ENCODE results near the gene SNX25. TPM values are rescaled to one million over a fixed set of nuclear protein-coding genes. Genes with fewer than 3 reads are reported as not detected.

SNX25 gene
- total and polyA plus RNA-seq, 4 experiments from 2014 or later, result 3.5 to 24.5 (median 15.7) TPM

GRCh38 chr4:185370268-185370949, 161.0 kb downstream of the SNX25 start:
- no peaks in the 10 kb centered on the region for H3K9me3 ChIP-seq (ENCODE audit: control insufficient read depth in 1 of 2, low read length in 2 of 2)
- intact Hi-C loops (cut with micrococcal nuclease), result no loop called here
- H3K36me3 Mint-ChIP-seq, result peaks cover 11 to 14% of the 10 kb centered on the region in 2 donors
- no peak overlapping the region for H3K4me3 Mint-ChIP-seq
- no peaks in the 10 kb centered on the region for H3K9me3 Mint-ChIP-seq
- no peaks in the 10 kb centered on the region for H3K36me3 ChIP-seq (ENCODE audit: insufficient read depth, low read length)
- no peak overlapping the region for H3K4me3 ChIP-seq (ENCODE audit: low read length in 2 of 2)
- H3K27me3 ChIP-seq (ENCODE audit: insufficient read depth, low read length), result no peaks in the 10 kb centered on the region
- H3K27me3 Mint-ChIP-seq, result no peaks in the 10 kb centered on the region
- no peaks in the 10 kb centered on the region for H3K4me1 ChIP-seq (ENCODE audit: insufficient read depth, low read length)
- no peaks in the 10 kb centered on the region for H3K4me1 Mint-ChIP-seq
- peak overlapping the region in 1 of 7 donors; percentile 15 for H3K27ac Mint-ChIP-seq
- no peak for DNase-seq
- ChIA-PET CTCF (ENCODE audit: partially characterized antibody) (interaction anchor here (0.5 to 1.5 kb wide), 2 partner anchors 25 to 199 kb away, joined by 3 read pairs; no protein-coding TSS in a partner anchor), POLR2A (ENCODE audit: partially characterized antibody) (no interaction called here)
- H3K27ac ChIP-seq (ENCODE audit: low read depth, low read length), result no peak overlapping the region

- intact Hi-C loops (cut with micrococcal nuclease), result no loop called here
- Histone ChIP-seq H3K9me3 (ENCODE audit: control insufficient read depth in 1 of 2, low read length in 2 of 2) (no peaks in the 10 kb centered on the region), H3K4me1 (ENCODE audit: insufficient read depth, low read length) (no peaks in the 10 kb centered on the region), H3K36me3 (ENCODE audit: insufficient read depth, low read length) (no peaks in the 10 kb centered on the region), H3K4me3 (ENCODE audit: low read length in 2 of 2) (no peak overlapping the region), H3K27ac (ENCODE audit: low read depth, low read length) (no peak overlapping the region), H3K27me3 (ENCODE audit: insufficient read depth, low read length) (no peaks in the 10 kb centered on the region)
- Mint-ChIP-seq H3K36me3 (peaks cover 11 to 14% of the 10 kb centered on the region in 2 donors), H3K4me3 (no peak overlapping the region), H3K9me3 (no peaks in the 10 kb centered on the region), H3K27me3 (no peaks in the 10 kb centered on the region), H3K4me1 (no peaks in the 10 kb centered on the region), H3K27ac (no peak overlapping the region)
- DNase-seq, result no peak
- ChIA-PET CTCF (ENCODE audit: partially characterized antibody) (no interaction called here), POLR2A (ENCODE audit: partially characterized antibody) (no interaction called here)
These were observed 162.3 kb downstream of the SNX25 start for GRCh38 chr4:185371702-185372101.

GRCh38 chr4:185374027-185374426, 164.6 kb downstream of the SNX25 start:
- H3K9me3 ChIP-seq (ENCODE audit: control insufficient read depth in 1 of 2, low read length in 2 of 2), result no peaks in the 10 kb centered on the region
- no peaks in the 10 kb centered on the region for H3K27me3 ChIP-seq (ENCODE audit: insufficient read depth, low read length)
- H3K27ac ChIP-seq (ENCODE audit: low read depth, low read length), result no peak overlapping the region
- peak overlapping the region in 1 of 7 donors; percentile 14 for H3K27ac Mint-ChIP-seq
- intact Hi-C loops (cut with micrococcal nuclease), result no loop called here
- H3K4me3 ChIP-seq (ENCODE audit: low read length in 2 of 2), result no peak overlapping the region
- H3K36me3 Mint-ChIP-seq, result peaks cover 8 to 11% of the 10 kb centered on the region in 2 donors
- H3K4me1 Mint-ChIP-seq, result no peaks in the 10 kb centered on the region
- DNase-seq, result no peak
- no peaks in the 10 kb centered on the region for H3K27me3 Mint-ChIP-seq
- ChIA-PET CTCF (ENCODE audit: partially characterized antibody) (no interaction called here), POLR2A (ENCODE audit: partially characterized antibody) (interaction anchor here (2.0 kb wide), 1 partner anchor 23 kb away, joined by 7 read pairs; the partner anchor contains the start of gene ANKRD37)
- H3K9me3 Mint-ChIP-seq, result peaks cover 0 to under 1% (median 0%) of the 10 kb centered on the region in 8 donors
- no peaks in the 10 kb centered on the region for H3K4me1 ChIP-seq (ENCODE audit: insufficient read depth, low read length)
- H3K4me3 Mint-ChIP-seq, result no peak overlapping the region
- no peaks in the 10 kb centered on the region for H3K36me3 ChIP-seq (ENCODE audit: insufficient read depth, low read length)

GRCh38 chr4:185374573-185374972, 165.2 kb downstream of the SNX25 start:
- Mint-ChIP-seq H3K4me1 (no peaks in the 10 kb centered on the region), H3K27ac (peak overlapping the region in 1 of 7 donors; percentile 14), H3K9me3 (peaks cover 0 to 5% (median 0%) of the 10 kb centered on the region in 8 donors), H3K27me3 (no peaks in the 10 kb centered on the region), H3K4me3 (no peak overlapping the region), H3K36me3 (peaks cover 8 to 11% of the 10 kb centered on the region in 2 donors)
- Histone ChIP-seq H3K27ac (ENCODE audit: low read depth, low read length) (no peak overlapping the region), H3K36me3 (ENCODE audit: insufficient read depth, low read length) (no peaks in the 10 kb centered on the region), H3K9me3 (ENCODE audit: control insufficient read depth in 1 of 2, low read length in 2 of 2) (no peaks in the 10 kb centered on the region), H3K4me1 (ENCODE audit: insufficient read depth, low read length) (no peaks in the 10 kb centered on the region), H3K4me3 (ENCODE audit: low read length in 2 of 2) (no peak overlapping the region), H3K27me3 (ENCODE audit: insufficient read depth, low read length) (no peaks in the 10 kb centered on the region)
- DNase-seq, result no peak
- intact Hi-C loops (cut with micrococcal nuclease), result no loop called here
- ChIA-PET CTCF (ENCODE audit: partially characterized antibody) (no interaction called here), POLR2A (ENCODE audit: partially characterized antibody) (interaction anchor here (2.0 kb wide), 1 partner anchor 22 kb away, joined by 7 read pairs; the partner anchor contains the start of gene ANKRD37)

GRCh38 chr4:185378264-185378663, 168.9 kb downstream of the SNX25 start:
- H3K9me3 Mint-ChIP-seq, result peaks cover 0 to 14% (median 2%) of the 10 kb centered on the region in 8 donors

GRCh38 chr4:185379326-185380295, 170.2 kb downstream of the SNX25 start:
- ChIA-PET CTCF (ENCODE audit: partially characterized antibody) (no interaction called here), POLR2A (ENCODE audit: partially characterized antibody) (interaction anchor here (0.5 to 1.3 kb wide), 2 partner anchors 22 to 46 kb away, joined by 4 to 5 read pairs; partner anchors contain the start of gene UFSP2)

More at GRCh38 chr4:185378264-185378663, 168.9 kb downstream of the SNX25 start:
- no peaks in the 10 kb centered on the region for H3K4me1 Mint-ChIP-seq
- ChIA-PET CTCF (ENCODE audit: partially characterized antibody) (no interaction called here), POLR2A (ENCODE audit: partially characterized antibody) (interaction anchor here (0.7 kb wide), 1 partner anchor 15 kb away, joined by 3 read pairs; no protein-coding TSS in a partner anchor)
- no peaks in the 10 kb centered on the region for H3K27me3 Mint-ChIP-seq
- H3K27ac ChIP-seq (ENCODE audit: low read depth, low read length), result no peak overlapping the region
- no peaks in the 10 kb centered on the region for H3K4me1 ChIP-seq (ENCODE audit: insufficient read depth, low read length)
- no peaks in the 10 kb centered on the region for H3K27me3 ChIP-seq (ENCODE audit: insufficient read depth, low read length)
- H3K36me3 ChIP-seq (ENCODE audit: insufficient read depth, low read length), result no peaks in the 10 kb centered on the region
- H3K4me3 ChIP-seq (ENCODE audit: low read length in 2 of 2), result no peak overlapping the region
- no peak for DNase-seq
- H3K4me3 Mint-ChIP-seq, result no peak overlapping the region
- H3K27ac Mint-ChIP-seq, result no peak overlapping the region
- peaks cover 0 to 8% of the 10 kb centered on the region in 2 donors for H3K36me3 Mint-ChIP-seq
- intact Hi-C loops (cut with micrococcal nuclease), result no loop called here
- no peaks in the 10 kb centered on the region for H3K9me3 ChIP-seq (ENCODE audit: control insufficient read depth in 1 of 2, low read length in 2 of 2)

GRCh38 chr4:185380320-185380719, 170.9 kb downstream of the SNX25 start:
- peaks cover 0 to 14% (median 2%) of the 10 kb centered on the region in 8 donors for H3K9me3 Mint-ChIP-seq
- no peaks in the 10 kb centered on the region for H3K9me3 ChIP-seq (ENCODE audit: control insufficient read depth in 1 of 2, low read length in 2 of 2)
- no peaks in the 10 kb centered on the region for H3K36me3 ChIP-seq (ENCODE audit: insufficient read depth, low read length)
- no peak overlapping the region for H3K4me3 Mint-ChIP-seq
- DNase-seq, result no peak
- ChIA-PET POLR2A (ENCODE audit: partially characterized antibody) (interaction anchor here (1.3 kb wide), 1 partner anchor 45 kb away, joined by 5 read pairs; the partner anchor contains the start of gene UFSP2), CTCF (ENCODE audit: partially characterized antibody) (no interaction called here)
- H3K27ac Mint-ChIP-seq, result no peak overlapping the region
- H3K27ac ChIP-seq (ENCODE audit: low read depth, low read length), result no peak overlapping the region
- peaks cover 4% of the 10 kb centered on the region for H3K4me1 ChIP-seq (ENCODE audit: insufficient read depth, low read length)
- H3K4me1 Mint-ChIP-seq, result peaks cover 7 to 12% (median 10%) of the 10 kb centered on the region in 4 donors
- intact Hi-C loops (cut with micrococcal nuclease), result no loop called here
- H3K36me3 Mint-ChIP-seq, result peaks cover 0 to 8% of the 10 kb centered on the region in 2 donors
- H3K4me3 ChIP-seq (ENCODE audit: low read length in 2 of 2), result no peak overlapping the region
- H3K27me3 ChIP-seq (ENCODE audit: insufficient read depth, low read length), result no peaks in the 10 kb centered on the region
- no peaks in the 10 kb centered on the region for H3K27me3 Mint-ChIP-seq

More at GRCh38 chr4:185379326-185380295, 170.2 kb downstream of the SNX25 start:
- Histone ChIP-seq H3K36me3 (ENCODE audit: insufficient read depth, low read length) (no peaks in the 10 kb centered on the region), H3K27ac (ENCODE audit: low read depth, low read length) (no peak overlapping the region), H3K27me3 (ENCODE audit: insufficient read depth, low read length) (no peaks in the 10 kb centered on the region), H3K4me3 (ENCODE audit: low read length in 2 of 2) (no peak overlapping the region), H3K4me1 (ENCODE audit: insufficient read depth, low read length) (no peaks in the 10 kb centered on the region), H3K9me3 (ENCODE audit: control insufficient read depth in 1 of 2, low read length in 2 of 2) (no peaks in the 10 kb centered on the region)
- peaks cover 0 to 8% of the 10 kb centered on the region in 2 donors for H3K36me3 Mint-ChIP-seq
- intact Hi-C loops (cut with micrococcal nuclease), result no loop called here
- H3K9me3 Mint-ChIP-seq, result peaks cover 0 to 14% (median 2%) of the 10 kb centered on the region in 8 donors
- peaks cover 2 to 5% (median 4%) of the 10 kb centered on the region in 4 donors for H3K4me1 Mint-ChIP-seq
- H3K27ac Mint-ChIP-seq, result no peak overlapping the region
- H3K27me3 Mint-ChIP-seq, result no peaks in the 10 kb centered on the region
- H3K4me3 Mint-ChIP-seq, result no peak overlapping the region
- no peak for DNase-seq

All from CD4-positive, alpha-beta memory T cell (primary cell).